NOMO-1 treated with DMSO at 0.1 percent for 48 hours (cell line): ENCODE results near the gene JKAMP.

Experiments used
- DNase-seq: peaks from one replicate; lab custom pipeline; 2025; ENCODE audit not compliant: unreplicated experiment; lab: John Stamatoyannopoulos, UW

JKAMP gene

GRCh38 chr14:59537476-59537875, 53.2 kb downstream of the JKAMP start:
- no peak for DNase-seq

GRCh38 chr14:59538936-59539335, 54.6 kb downstream of the JKAMP start:
- peak; percentile 80 for DNase-seq

DNA sequence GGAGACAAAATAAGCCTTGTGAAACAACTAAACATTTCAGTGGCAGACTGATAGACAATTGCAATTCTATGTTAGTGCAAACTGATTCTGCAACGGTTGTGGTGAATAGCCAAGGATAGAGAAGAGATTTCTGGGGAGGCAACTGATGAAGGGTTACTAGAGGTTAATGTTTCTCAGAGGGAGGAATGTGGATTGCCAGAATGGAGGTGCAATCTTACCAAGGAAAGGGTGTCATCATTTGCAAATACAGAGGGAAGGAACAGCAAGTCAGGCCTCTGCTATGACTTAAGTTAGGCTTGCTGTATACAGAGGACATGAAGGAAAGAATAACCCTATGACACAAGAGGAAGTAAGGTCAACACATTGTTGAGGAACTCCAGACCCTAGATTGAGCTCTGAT, 56.5 kb downstream of the JKAMP start:
- DNase-seq: peak; percentile 41

DNA sequence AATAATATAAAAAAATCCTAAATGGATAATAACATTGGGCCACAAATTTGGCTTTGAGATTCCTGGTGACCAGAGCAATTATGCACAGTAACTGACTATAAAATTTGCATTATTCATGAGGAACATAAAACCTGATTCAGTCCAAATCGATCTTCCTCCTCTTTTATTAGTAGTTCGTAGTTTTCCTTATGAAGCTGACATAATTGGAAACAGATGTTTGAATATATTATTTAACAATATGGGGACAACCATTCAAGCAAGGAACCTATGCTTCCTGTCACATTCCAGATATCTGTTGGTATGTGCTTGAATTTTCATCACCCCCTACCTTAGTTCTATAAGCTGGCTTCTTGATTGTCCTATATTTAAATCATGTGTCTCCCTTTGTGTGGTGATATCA, 57.4 kb downstream of the JKAMP start:
- DNase-seq: no peak

DNA sequence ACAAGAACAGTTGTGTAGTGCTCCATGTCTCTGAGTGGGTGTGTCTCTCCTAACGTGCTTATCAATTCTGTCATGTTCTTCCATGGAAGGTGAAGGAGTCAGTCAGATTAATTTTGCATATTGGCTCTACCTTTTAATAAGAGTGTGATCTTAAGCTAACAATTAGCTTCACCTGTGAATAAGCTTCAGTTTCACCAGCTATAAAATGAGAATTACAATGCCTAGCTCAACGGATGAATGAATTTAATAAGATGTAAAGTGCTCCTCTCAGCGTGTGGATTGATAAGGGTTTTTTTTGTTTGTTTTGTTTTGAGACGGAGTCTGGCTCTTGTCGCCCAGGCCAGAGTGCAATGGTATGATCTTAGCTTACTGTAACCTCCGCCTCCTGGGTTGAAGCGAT, 59.6 kb downstream of the JKAMP start:
- no peak for DNase-seq

DNA sequence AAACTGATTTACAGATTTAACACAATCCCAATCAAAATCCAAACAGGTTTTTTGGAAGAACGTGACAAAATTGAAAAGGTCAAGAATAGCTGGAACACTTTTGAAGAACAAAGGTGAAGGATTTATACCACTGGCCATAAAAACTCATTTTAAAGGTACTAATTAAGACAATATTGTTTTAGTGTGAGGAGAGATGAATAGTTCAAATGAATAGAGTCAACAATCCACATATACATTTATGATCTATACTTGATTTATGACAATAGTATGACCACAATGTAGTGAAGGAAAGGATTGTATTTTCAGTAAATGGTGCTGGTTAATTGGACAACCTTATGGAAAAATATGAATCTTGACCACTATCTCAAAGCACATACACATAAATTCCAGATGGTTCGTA, 63.0 kb downstream of the JKAMP start:
- no peak for DNase-seq
